PC-3 (cell line): ENCODE measurements around the gene LBHD2. TPM values are rescaled to one million over a fixed set of nuclear protein-coding genes. Genes with fewer than 3 reads are reported as not detected.
A peak's percentile ranks its signal among the peaks of the same experiment; 100 is the strongest.

Experiments used
- ATAC-seq: fragments of 200-7000 bp; cut with Tn5 transposase; 2 replicates; pipeline ENCODE4 v1.9.1; 2020; ENCODE audit warnings: mild to moderate bottlenecking, moderate library complexity
- BruUV-seq: library from RNA; stranded (reverse); fragments of 400-500 nt; replicated peaks from 2 replicates; lab custom pipeline; 2021; lab: Mats Ljungman, UMichigan
- CTCF ChIA-PET: fragments of 300-600 bp; sonication (Branson Sonifier 250); formaldehyde crosslinking; loops from one replicate; lab custom pipeline; 2022; ENCODE audit warnings: antibody characterized with exemption; lab: Charles Lee
- POLR2A ChIA-PET: fragments of 300-600 bp; sonication (Branson Sonifier 250); formaldehyde crosslinking; loops from one replicate; lab custom pipeline; 2022; ENCODE audit warnings: antibody characterized with exemption; ENCODE audit not compliant: unreplicated experiment; lab: Charles Lee
- DNase-seq: peaks from one replicate; pipeline ENCODE4 v3.0.0-alpha.2; 2015
- H2AFZ ChIP-seq: fragments of 300-600 bp; sonication (generic); 2 replicates; pipeline ENCODE4 v1.6.0; 2016; ENCODE audit warnings: antibody characterized with exemption, low read length
- H3F3A ChIP-seq: fragments of 300-600 bp; sonication (generic); one replicate; pipeline ENCODE4 v1.6.0; 2017; ENCODE audit warnings: antibody characterized with exemption, low read length, control low read depth, mild to moderate bottlenecking; ENCODE audit not compliant: unreplicated experiment
- H3K27ac ChIP-seq: fragments of 300-600 bp; sonication (generic); 2 replicates; pipeline ENCODE4 v1.5.1; 2016; ENCODE audit warnings: mild to moderate bottlenecking, low read length
- H3K27me3 ChIP-seq: fragments of 300-600 bp; sonication (generic); 2 replicates; pipeline ENCODE4 v1.6.1; 2016; ENCODE audit warnings: low read length, mixed read lengths
- H3K36me3 ChIP-seq: fragments of 300-600 bp; sonication (generic); 2 replicates; pipeline ENCODE4 v1.6.1; 2016; ENCODE audit warnings: low read depth, mixed run types, low read length, mixed read lengths
- H3K4me1 ChIP-seq: fragments of 300-600 bp; sonication (generic); 2 replicates; pipeline ENCODE4 v1.5.1; 2016; ENCODE audit warnings: low read length; ENCODE audit not compliant: insufficient read depth
- H3K4me2 ChIP-seq: fragments of 300-600 bp; sonication (generic); 2 replicates; pipeline ENCODE4 v1.6.0; 2016; ENCODE audit warnings: low read length
- H3K4me3 ChIP-seq: fragments of 300-600 bp; sonication (generic); 2 replicates; pipeline ENCODE4 v1.5.1; 2016; ENCODE audit warnings: mild to moderate bottlenecking, low read length, mixed read lengths
- H3K79me2 ChIP-seq: fragments of 300-600 bp; sonication (generic); 2 replicates; pipeline ENCODE4 v1.6.1; 2017; ENCODE audit warnings: low read length, mixed read lengths
- H3K9ac ChIP-seq: fragments of 300-600 bp; sonication (generic); 2 replicates; pipeline ENCODE4 v1.6.0; 2016; ENCODE audit warnings: mild to moderate bottlenecking, low read length
- H3K9me2 ChIP-seq: fragments of 300-600 bp; sonication (generic); replicated peaks from 2 replicates; pipeline ENCODE4 v1.6.1; 2016; ENCODE audit warnings: mixed run types, low read length, mixed read lengths
- H3K9me3 ChIP-seq: fragments of 300-600 bp; sonication (generic); 2 replicates; pipeline ENCODE4 v1.6.1; 2016; ENCODE audit warnings: low read length, mixed read lengths
- H4K20me1 ChIP-seq: fragments of 300-600 bp; sonication (generic); 2 replicates; pipeline ENCODE4 v1.6.1; 2016; ENCODE audit warnings: low read length, mixed read lengths
- EZH2 ChIP-seq: fragments of 300-600 bp; sonication (generic); IDR thresholded peaks from one replicate; pipeline ENCODE4 v1.6.1; 2017; ENCODE audit warnings: antibody characterized with exemption, mild to moderate bottlenecking, low read length; ENCODE audit not compliant: unreplicated experiment
- EZH2phosphoT487 ChIP-seq: fragments of 300-600 bp; sonication (generic); IDR thresholded peaks from 2 replicates; pipeline ENCODE4 v1.6.1; 2018; ENCODE audit warnings: mild to moderate bottlenecking, antibody characterized with exemption, low read length, borderline replicate concordance
- intact Hi-C: fragments of 100-400 bp; cut with micrococcal nuclease; formaldehyde crosslinking; loops from 2 replicates; pipeline ENCODE4 v1.9.0; 2023
- total RNA-seq: library from RNA; depleted of rRNA; stranded (reverse); fragments of >200 nt; gene quantifications from 2 replicates; pipeline ENCODE4 v1.2.3, GENCODE V29; 2014
- TF ChIP-seq, protein P1 (sequence below): fragments of 300-600 bp; sonication (generic); conservative IDR thresholded peaks from 2 replicates; pipeline ENCODE4 v1.5.1; 2017; ENCODE audit warnings: antibody characterized with exemption, low read depth, mild to moderate bottlenecking, low read length

The LBHD2 gene
- total RNA-seq, 1 experiment from 2014 or later = not detected

DNA sequence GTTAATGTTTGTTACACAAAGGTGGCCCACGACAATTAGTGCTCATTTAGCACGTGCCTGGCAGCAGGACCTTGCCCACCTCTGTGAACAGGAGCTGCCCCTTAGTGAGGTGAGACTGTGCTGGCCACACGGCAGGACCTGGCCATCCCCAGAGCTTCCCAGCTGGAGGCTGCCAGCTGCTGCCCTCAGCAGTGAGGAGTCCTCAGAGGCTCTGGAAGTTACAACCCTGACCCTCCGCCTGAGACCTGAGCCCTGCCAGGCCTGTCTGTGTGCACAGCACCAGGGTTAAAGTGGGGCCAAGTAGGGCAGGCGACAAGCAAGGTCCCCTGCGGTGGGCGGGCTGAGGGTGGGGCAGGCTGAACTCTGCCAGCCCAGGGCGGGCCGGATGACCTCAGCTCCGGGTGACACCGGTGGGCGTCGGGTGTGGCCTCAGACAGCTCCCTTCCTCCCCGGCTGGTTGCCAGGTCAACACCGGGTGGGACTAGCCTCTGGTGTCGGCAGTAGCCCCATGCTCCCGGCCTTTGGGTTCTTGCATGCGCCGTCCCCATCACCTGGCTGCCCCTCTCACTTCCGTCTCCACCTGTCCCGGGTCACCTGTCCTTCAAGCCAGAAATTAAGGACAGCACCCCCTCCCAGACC lies 9.2 kb upstream of the LBHD2 start:
- Histone ChIP-seq H3K36me3 (no peaks in the 10 kb centered on the region), H3K9ac (peak overlapping the region; percentile 56), H3K4me2 (peak overlapping the region; percentile 96), H3K4me3 (peak overlapping the region; percentile 72), H3K9me3 (no peaks in the 10 kb centered on the region), H3K4me1 (peaks cover 25% of the 10 kb centered on the region), H3K9me2 (no peaks in the 10 kb centered on the region), H3F3A (no peaks in the 10 kb centered on the region), H2AFZ (peak overlapping the region; percentile 94), H4K20me1 (no peaks in the 10 kb centered on the region), H3K27me3 (no peaks in the 10 kb centered on the region), H3K27ac (no peak overlapping the region; the same call in 1 of the 2 replicates), H3K79me2 (no peaks in the 10 kb centered on the region)
- TF ChIP-seq, protein P1, sequence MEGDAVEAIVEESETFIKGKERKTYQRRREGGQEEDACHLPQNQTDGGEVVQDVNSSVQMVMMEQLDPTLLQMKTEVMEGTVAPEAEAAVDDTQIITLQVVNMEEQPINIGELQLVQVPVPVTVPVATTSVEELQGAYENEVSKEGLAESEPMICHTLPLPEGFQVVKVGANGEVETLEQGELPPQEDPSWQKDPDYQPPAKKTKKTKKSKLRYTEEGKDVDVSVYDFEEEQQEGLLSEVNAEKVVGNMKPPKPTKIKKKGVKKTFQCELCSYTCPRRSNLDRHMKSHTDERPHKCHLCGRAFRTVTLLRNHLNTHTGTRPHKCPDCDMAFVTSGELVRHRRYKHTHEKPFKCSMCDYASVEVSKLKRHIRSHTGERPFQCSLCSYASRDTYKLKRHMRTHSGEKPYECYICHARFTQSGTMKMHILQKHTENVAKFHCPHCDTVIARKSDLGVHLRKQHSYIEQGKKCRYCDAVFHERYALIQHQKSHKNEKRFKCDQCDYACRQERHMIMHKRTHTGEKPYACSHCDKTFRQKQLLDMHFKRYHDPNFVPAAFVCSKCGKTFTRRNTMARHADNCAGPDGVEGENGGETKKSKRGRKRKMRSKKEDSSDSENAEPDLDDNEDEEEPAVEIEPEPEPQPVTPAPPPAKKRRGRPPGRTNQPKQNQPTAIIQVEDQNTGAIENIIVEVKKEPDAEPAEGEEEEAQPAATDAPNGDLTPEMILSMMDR = no peak
- TF ChIP-seq EZH2 = no peak
- TF ChIP-seq EZH2phosphoT487 = no peak
- DNase-seq (peak; percentile 45), ATAC-seq (peak; percentile 19)
- ChIA-PET CTCF (interaction anchor here (0.6 to 0.9 kb wide), 3 partner anchors 17 to 96 kb away, joined by 3 to 7 read pairs (median 4); partner anchors contain the start of gene CDC42BPB), POLR2A (no interaction called here)
- intact Hi-C loops = loop anchor here (5.0 kb wide), 1 partner anchor 43 kb away; no protein-coding TSS in a partner anchor
- no TSS peak for BruUV-seq

DNA sequence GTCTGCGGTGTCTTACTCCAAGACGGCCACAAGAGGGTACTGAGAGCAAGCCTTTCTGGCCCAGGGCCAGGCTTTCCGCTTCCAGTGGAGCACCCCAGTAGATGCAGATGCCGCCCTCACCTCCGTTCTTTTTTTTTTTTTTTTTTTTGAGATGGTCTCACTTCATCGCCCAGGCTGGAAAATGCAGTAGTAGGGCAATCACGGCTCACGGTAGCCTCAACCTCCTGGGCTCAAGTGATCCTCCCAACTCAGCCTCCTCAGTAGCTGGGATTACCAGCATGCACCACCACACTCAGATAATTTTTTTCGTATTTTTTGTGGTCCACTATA lies 5.6 kb upstream of the LBHD2 start:
- Histone ChIP-seq H3F3A (no peaks in the 10 kb centered on the region), H3K9me2 (no peaks in the 10 kb centered on the region), H3K79me2 (no peaks in the 10 kb centered on the region), H3K4me2 (no peak overlapping the region), H3K4me1 (peaks cover 12% of the 10 kb centered on the region; the same call in 1 of the 2 replicates), H3K27ac (no peak overlapping the region), H4K20me1 (no peaks in the 10 kb centered on the region), H3K4me3 (no peak overlapping the region), H3K36me3 (no peaks in the 10 kb centered on the region), H2AFZ (no peak overlapping the region), H3K27me3 (no peaks in the 10 kb centered on the region), H3K9me3 (no peaks in the 10 kb centered on the region), H3K9ac (no peak overlapping the region)
- TF ChIP-seq EZH2phosphoT487 = no peak
- TF ChIP-seq EZH2 = no peak
- TF ChIP-seq, protein P1 = peak; percentile 71
- CTCF ChIA-PET = no interaction called here
- DNase-seq = peak; percentile 78
- no peak for ATAC-seq
- BruUV-seq = no TSS peak
- POLR2A ChIA-PET = no interaction called here
- intact Hi-C loops = no loop called here

DNA sequence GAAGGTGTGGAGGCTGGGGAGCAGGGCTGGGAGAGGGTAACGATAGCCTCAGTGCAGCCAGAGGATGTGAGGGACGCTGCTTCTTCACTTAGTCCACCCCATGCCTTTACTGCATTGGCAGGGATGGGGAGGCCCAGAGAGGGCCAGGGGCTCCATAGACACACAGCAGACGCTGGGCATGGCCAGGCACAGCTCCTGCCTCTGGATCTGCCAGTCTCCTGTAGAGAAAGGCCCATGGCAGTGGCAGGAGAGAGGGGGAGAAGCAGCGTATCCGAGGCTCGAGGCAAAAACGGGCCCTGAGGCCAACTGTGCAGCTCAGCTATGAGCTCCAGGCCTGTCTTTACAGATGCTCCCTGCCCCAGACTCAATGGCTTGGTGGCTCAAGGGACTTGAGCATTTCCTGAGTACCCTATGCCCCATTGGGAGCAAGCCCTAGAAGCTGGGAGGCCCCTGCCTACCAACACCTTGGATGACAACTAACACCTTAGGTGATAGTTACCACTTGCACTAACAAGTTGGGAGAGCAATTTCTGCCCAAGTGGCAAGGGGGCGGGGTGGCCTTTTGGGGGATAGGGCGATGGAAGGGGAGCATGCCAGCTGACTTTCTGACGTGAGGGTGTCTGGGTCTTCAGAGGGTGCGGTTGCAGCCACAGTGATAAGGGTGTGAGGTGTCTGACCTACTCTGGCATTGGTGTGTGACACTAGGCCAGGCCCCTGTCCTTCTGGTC lies 5.0 kb upstream of the LBHD2 start:
- Histone ChIP-seq H3F3A (no peaks in the 10 kb centered on the region), H3K4me2 (no peak overlapping the region), H3K79me2 (no peaks in the 10 kb centered on the region), H2AFZ (no peak overlapping the region), H3K4me1 (peaks cover 12% of the 10 kb centered on the region; the same call in 1 of the 2 replicates), H3K27me3 (no peaks in the 10 kb centered on the region), H3K9ac (no peak overlapping the region), H3K9me2 (no peaks in the 10 kb centered on the region), H3K4me3 (no peak overlapping the region), H3K9me3 (no peaks in the 10 kb centered on the region), H3K27ac (no peak overlapping the region), H3K36me3 (no peaks in the 10 kb centered on the region), H4K20me1 (no peaks in the 10 kb centered on the region)
- no TSS peak for BruUV-seq
- intact Hi-C loops = no loop called here
- DNase-seq (no peak), ATAC-seq (no peak)
- TF ChIP-seq EZH2phosphoT487 = no peak
- TF ChIP-seq, protein P1 = no peak
- TF ChIP-seq EZH2 = no peak
- CTCF ChIA-PET = no interaction called here
- POLR2A ChIA-PET = no interaction called here
